ENCODE measurements around the gene MON1B. TPM values are rescaled to one million over a fixed set of nuclear protein-coding genes. Genes with fewer than 3 reads are reported as not detected.

The MON1B gene
- polyA plus RNA-seq, 1 donor (not counting 4 experiments of a cell fraction or from before 2014, with no cell fraction given) = 9.7 TPM

DNA sequence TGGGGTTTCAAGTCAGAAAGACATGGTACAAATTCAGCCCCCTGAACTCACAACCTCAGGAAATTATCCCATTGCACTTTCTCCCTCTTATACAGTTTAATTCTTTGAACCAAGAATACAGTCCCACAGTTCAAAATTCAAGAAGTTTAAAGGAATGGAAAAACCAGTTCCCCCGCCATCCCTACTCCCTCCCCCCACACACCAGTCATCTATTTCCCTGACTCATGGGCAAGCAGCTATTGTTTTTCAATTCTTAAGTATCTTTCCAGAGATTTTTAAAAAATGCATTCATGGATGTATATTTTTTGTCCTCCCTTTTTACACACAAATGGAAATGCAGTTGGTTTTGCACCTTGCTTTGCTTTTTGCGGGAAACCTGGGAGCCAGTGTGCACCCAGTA is 15.5 kb downstream of the MON1B start:
- DNase-seq (ENCODE audit: low read depth, low spot score) (no peak), FAIRE-seq (no peak)
- no peaks in the 10 kb centered on the region for H3K79me2 ChIP-seq (ENCODE audit: control insufficient read depth, insufficient read depth, low read length)
- no peaks in the 10 kb centered on the region for H3K9me3 ChIP-seq (ENCODE audit: control insufficient read depth, low read depth, low read length)
- TF ChIP-seq, protein P1, sequence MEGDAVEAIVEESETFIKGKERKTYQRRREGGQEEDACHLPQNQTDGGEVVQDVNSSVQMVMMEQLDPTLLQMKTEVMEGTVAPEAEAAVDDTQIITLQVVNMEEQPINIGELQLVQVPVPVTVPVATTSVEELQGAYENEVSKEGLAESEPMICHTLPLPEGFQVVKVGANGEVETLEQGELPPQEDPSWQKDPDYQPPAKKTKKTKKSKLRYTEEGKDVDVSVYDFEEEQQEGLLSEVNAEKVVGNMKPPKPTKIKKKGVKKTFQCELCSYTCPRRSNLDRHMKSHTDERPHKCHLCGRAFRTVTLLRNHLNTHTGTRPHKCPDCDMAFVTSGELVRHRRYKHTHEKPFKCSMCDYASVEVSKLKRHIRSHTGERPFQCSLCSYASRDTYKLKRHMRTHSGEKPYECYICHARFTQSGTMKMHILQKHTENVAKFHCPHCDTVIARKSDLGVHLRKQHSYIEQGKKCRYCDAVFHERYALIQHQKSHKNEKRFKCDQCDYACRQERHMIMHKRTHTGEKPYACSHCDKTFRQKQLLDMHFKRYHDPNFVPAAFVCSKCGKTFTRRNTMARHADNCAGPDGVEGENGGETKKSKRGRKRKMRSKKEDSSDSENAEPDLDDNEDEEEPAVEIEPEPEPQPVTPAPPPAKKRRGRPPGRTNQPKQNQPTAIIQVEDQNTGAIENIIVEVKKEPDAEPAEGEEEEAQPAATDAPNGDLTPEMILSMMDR (optimal IDR thresholded peaks at IDR 0.05 in 1 of 3, IDR thresholded peaks at IDR 0.05 in 1 of 3, conservative IDR thresholded peaks at IDR 0.05 in 1 of 3; ENCODE audit: extremely low read depth in 1 of 3, insufficient read depth in 2 of 3, low read length in 3 of 3) = no peak
- no peak for TF ChIP-seq EZH2 (IDR thresholded peaks at IDR 0.05; ENCODE audit: low read length)
- H3K27me3 ChIP-seq (ENCODE audit: control insufficient read depth, extremely low read depth, insufficient read depth, low read length) = no peaks in the 10 kb centered on the region
- no peaks in the 10 kb centered on the region for H3K4me1 ChIP-seq (ENCODE audit: control insufficient read depth, extremely low read depth, insufficient read depth, low read length)
- H3K4me3 ChIP-seq (ENCODE audit: control insufficient read depth in 2 of 3, extremely low read depth in 1 of 3, insufficient read depth in 2 of 3, low read depth in 1 of 3, low read length in 3 of 3) = no peak overlapping the region
- H3K4me2 ChIP-seq (ENCODE audit: control insufficient read depth, extremely low read depth, insufficient read depth, low read depth, low read length) = no peak overlapping the region
- no peak overlapping the region for H3K27ac ChIP-seq (ENCODE audit: control insufficient read depth, insufficient read depth, low read length)
- no peak overlapping the region for H3K9ac ChIP-seq (ENCODE audit: control insufficient read depth, extremely low read depth, insufficient read depth, low read length)
- H3K36me3 ChIP-seq (ENCODE audit: control insufficient read depth in 2 of 2, extremely low read depth in 1 of 2, insufficient read depth in 2 of 2, low read length in 2 of 2) = no peaks in the 10 kb centered on the region
- dilution Hi-C loops (cut with MboI; ENCODE audit: extremely low pct_ligation_motif_present, low sequenced_read_pairs) = no loop called here
- H3K9me1 ChIP-seq (ENCODE audit: control insufficient read depth, extremely low read depth, insufficient read depth, low read length) = no peaks in the 10 kb centered on the region
- H2AFZ ChIP-seq (ENCODE audit: control insufficient read depth, low read length) = no peak overlapping the region
- H4K20me1 ChIP-seq (ENCODE audit: control insufficient read depth, extremely low read depth, insufficient read depth, low read length) = no peaks in the 10 kb centered on the region

DNA sequence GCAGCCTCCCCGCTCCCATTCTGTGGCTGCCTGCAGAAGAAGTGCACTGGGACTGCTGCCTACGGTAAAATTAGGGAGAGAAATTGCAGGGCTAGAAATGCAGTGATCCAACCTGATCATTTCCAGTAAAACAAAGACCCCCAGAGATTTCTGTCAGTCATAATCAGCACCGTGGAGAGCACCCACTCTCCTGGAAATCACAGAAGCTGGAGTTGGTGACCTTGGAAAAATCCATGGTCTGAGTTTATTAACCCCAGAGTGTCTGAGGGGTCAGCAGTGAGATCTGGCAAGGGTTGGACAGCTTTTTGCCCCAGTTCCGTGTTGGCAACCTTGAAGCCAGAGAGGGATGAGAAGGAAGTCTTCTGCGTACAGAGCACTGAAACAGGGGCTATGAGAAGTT is 16.0 kb downstream of the MON1B start:
- H3K9ac ChIP-seq (ENCODE audit: control insufficient read depth, extremely low read depth, insufficient read depth, low read length) = no peak overlapping the region
- TF ChIP-seq EZH2 (IDR thresholded peaks at IDR 0.05; ENCODE audit: low read length) = no peak
- TF ChIP-seq, protein P1 (optimal IDR thresholded peaks at IDR 0.05 in 1 of 3, IDR thresholded peaks at IDR 0.05 in 1 of 3, conservative IDR thresholded peaks at IDR 0.05 in 1 of 3; ENCODE audit: extremely low read depth in 1 of 3, insufficient read depth in 2 of 3, low read length in 3 of 3) = no peak
- FAIRE-seq (no peak), DNase-seq (ENCODE audit: low read depth, low spot score) (no peak)
- H3K9me3 ChIP-seq (ENCODE audit: control insufficient read depth, low read depth, low read length) = no peaks in the 10 kb centered on the region
- dilution Hi-C loops (cut with MboI; ENCODE audit: extremely low pct_ligation_motif_present, low sequenced_read_pairs) = no loop called here
- no peak overlapping the region for H3K4me3 ChIP-seq (ENCODE audit: control insufficient read depth in 2 of 3, extremely low read depth in 1 of 3, insufficient read depth in 2 of 3, low read depth in 1 of 3, low read length in 3 of 3)
- H3K4me1 ChIP-seq (ENCODE audit: control insufficient read depth, extremely low read depth, insufficient read depth, low read length) = no peaks in the 10 kb centered on the region
- no peaks in the 10 kb centered on the region for H3K9me1 ChIP-seq (ENCODE audit: control insufficient read depth, extremely low read depth, insufficient read depth, low read length)
- no peak overlapping the region for H3K4me2 ChIP-seq (ENCODE audit: control insufficient read depth, extremely low read depth, insufficient read depth, low read depth, low read length)
- H3K27me3 ChIP-seq (ENCODE audit: control insufficient read depth, extremely low read depth, insufficient read depth, low read length) = no peaks in the 10 kb centered on the region
- no peak overlapping the region for H3K27ac ChIP-seq (ENCODE audit: control insufficient read depth, insufficient read depth, low read length)
- H3K79me2 ChIP-seq (ENCODE audit: control insufficient read depth, insufficient read depth, low read length) = no peaks in the 10 kb centered on the region
- no peak overlapping the region for H2AFZ ChIP-seq (ENCODE audit: control insufficient read depth, low read length)
- no peaks in the 10 kb centered on the region for H3K36me3 ChIP-seq (ENCODE audit: control insufficient read depth in 2 of 2, extremely low read depth in 1 of 2, insufficient read depth in 2 of 2, low read length in 2 of 2)
- H4K20me1 ChIP-seq (ENCODE audit: control insufficient read depth, extremely low read depth, insufficient read depth, low read length) = no peaks in the 10 kb centered on the region
